ENCODE measurements around the gene EIF3D.

DNA sequence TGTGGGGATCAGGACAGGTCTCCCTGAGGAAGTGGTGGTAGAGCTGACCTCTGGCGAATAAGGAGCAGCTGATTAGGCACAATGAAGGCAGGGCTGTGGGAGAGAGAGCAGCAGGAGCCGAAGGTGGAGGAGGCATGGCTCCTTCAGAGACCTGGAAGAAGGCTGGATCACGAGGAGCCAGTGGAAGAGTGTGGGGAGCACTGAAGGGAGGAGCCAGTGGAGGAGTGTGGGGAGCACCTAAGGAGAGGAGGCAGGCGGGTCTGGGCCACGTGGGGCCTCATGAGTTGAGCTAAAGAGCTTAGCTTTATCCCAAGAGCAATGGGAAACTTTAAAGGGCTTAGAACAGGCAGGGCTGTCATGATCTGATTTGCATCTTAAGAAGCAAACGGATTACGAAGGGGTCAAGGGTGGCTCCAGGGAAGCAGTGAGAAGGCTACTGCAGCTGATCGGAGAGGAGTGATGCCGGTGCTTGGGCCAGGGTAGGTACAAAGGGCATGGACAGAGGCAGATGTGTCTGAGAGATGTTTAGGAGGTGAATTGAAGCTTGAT lies 44.9 kb upstream of the EIF3D start:
- TF ChIP-seq, protein P1, sequence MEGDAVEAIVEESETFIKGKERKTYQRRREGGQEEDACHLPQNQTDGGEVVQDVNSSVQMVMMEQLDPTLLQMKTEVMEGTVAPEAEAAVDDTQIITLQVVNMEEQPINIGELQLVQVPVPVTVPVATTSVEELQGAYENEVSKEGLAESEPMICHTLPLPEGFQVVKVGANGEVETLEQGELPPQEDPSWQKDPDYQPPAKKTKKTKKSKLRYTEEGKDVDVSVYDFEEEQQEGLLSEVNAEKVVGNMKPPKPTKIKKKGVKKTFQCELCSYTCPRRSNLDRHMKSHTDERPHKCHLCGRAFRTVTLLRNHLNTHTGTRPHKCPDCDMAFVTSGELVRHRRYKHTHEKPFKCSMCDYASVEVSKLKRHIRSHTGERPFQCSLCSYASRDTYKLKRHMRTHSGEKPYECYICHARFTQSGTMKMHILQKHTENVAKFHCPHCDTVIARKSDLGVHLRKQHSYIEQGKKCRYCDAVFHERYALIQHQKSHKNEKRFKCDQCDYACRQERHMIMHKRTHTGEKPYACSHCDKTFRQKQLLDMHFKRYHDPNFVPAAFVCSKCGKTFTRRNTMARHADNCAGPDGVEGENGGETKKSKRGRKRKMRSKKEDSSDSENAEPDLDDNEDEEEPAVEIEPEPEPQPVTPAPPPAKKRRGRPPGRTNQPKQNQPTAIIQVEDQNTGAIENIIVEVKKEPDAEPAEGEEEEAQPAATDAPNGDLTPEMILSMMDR (IDR thresholded peaks at IDR 0.05; ENCODE audit: low read length), result no peak
- TF ChIP-seq EZH2 (optimal IDR thresholded peaks at IDR 0.05; ENCODE audit: low read depth, low read length) (no peak), EZH2phosphoT487 (IDR thresholded peaks at IDR 0.05; ENCODE audit: low read length) (no peak)
